OCI-LY3 (cell line): Measurements from ENCODE around the gene MMS22L.

Experiments
- H2AFZ ChIP-seq: fragments of 200-600, 300-600 bp; shearing (Covaris generic); 2 replicates; pipeline ENCODE4 v1.6.0; 2014; ENCODE audit warnings: antibody characterized with exemption, low read depth, low read length
- H3K27ac ChIP-seq: fragments of 200-600, 300-600 bp; sonication (generic); 2 replicates; pipeline ENCODE4 v1.5.1; 2014; ENCODE audit warnings: mild to moderate bottlenecking, low read length, moderate library complexity, mixed read lengths
- H3K27me3 ChIP-seq: fragments of 200-600, 300-600 bp; sonication (generic); 2 replicates; pipeline ENCODE4 v1.6.1; 2014; ENCODE audit warnings: low read depth, low read length, mixed read lengths
- H3K36me3 ChIP-seq: fragments of 200-600, 300-600 bp; sonication (generic); replicated peaks from 2 replicates; pipeline ENCODE3; 2014; ENCODE audit warnings: low read depth, low read length, mixed read lengths
- H3K4me1 ChIP-seq: fragments of 300-600, 200-600 bp; sonication (generic); 2 replicates; pipeline ENCODE4 v1.6.1; 2014; ENCODE audit warnings: low read length, mixed read lengths
- H3K4me2 ChIP-seq: fragments of 200-600, 300-600 bp; sonication (generic); 2 replicates; pipeline ENCODE4 v1.6.1; 2014; ENCODE audit warnings: low read length, mixed read lengths
- H3K4me3 ChIP-seq: fragments of 300-600, 200-600 bp; sonication (generic); 2 replicates; pipeline ENCODE4 v1.5.1; 2014; ENCODE audit warnings: antibody characterized with exemption, mild to moderate bottlenecking, low read length, moderate library complexity
- H3K79me2 ChIP-seq: fragments of 300-600, 200-600 bp; shearing (Covaris generic); 2 replicates; pipeline ENCODE4 v1.6.1; 2014; ENCODE audit warnings: mild to moderate bottlenecking, low read length, mixed read lengths
- H3K9ac ChIP-seq: fragments of 300-600, 200-600 bp; shearing (Covaris generic); 2 replicates; pipeline ENCODE4 v1.6.0; 2014; ENCODE audit warnings: mild to moderate bottlenecking, low read length, moderate library complexity
- H3K9me3 ChIP-seq: fragments of 200-600, 300-600 bp; shearing (Covaris generic); 2 replicates; pipeline ENCODE4 v1.6.1; 2014; ENCODE audit warnings: low read length, mixed read lengths; ENCODE audit not compliant: insufficient read depth
- H4K20me1 ChIP-seq: fragments of 200-600, 300-600 bp; sonication (generic); 2 replicates; pipeline ENCODE4 v1.6.1; 2016; ENCODE audit warnings: low read length, mixed read lengths; ENCODE audit not compliant: insufficient read depth
- EZH2phosphoT487 ChIP-seq: fragments of 200-600 bp; shearing (Covaris generic); IDR thresholded peaks from 2 replicates; pipeline ENCODE4 v1.6.1; 2018; ENCODE audit warnings: antibody characterized with exemption, mixed run types, low read depth
- TF ChIP-seq, protein P1 (sequence below): fragments of 200-600, 300-600 bp; sonication (generic); IDR thresholded peaks from 2 replicates; pipeline ENCODE4 v1.5.1; 2014; ENCODE audit warnings: antibody characterized with exemption, low read length, low read depth

MMS22L gene

DNA sequence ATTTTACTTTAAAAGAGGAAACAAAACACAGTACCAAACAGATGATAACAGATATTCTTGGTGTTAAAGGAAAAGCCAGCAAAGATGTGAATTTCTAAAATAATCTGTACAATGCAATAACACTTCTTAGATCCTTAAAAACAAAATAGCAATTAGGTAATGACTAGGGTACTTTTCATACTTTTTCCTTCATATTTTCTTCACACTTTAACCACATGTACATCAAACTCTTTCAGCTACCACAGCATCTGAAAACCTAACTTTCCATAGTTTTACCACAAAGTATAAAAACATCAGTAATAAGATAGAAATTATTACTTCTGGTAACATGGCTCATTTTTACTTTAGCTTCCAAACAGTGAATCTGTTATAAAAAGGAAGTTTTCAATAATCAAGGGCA is 141.3 kb downstream of the MMS22L start:
- H3K27ac ChIP-seq = no peak overlapping the region
- H4K20me1 ChIP-seq = no peaks in the 10 kb centered on the region
- H3K4me2 ChIP-seq = no peak overlapping the region
- H3K9me3 ChIP-seq = no peaks in the 10 kb centered on the region
- H3K9ac ChIP-seq = no peak overlapping the region
- no peak overlapping the region for H3K4me3 ChIP-seq
- H3K4me1 ChIP-seq = peaks cover 6% of the 10 kb centered on the region
- no peaks in the 10 kb centered on the region for H3K79me2 ChIP-seq
- no peaks in the 10 kb centered on the region for H3K27me3 ChIP-seq
- TF ChIP-seq, protein P1, sequence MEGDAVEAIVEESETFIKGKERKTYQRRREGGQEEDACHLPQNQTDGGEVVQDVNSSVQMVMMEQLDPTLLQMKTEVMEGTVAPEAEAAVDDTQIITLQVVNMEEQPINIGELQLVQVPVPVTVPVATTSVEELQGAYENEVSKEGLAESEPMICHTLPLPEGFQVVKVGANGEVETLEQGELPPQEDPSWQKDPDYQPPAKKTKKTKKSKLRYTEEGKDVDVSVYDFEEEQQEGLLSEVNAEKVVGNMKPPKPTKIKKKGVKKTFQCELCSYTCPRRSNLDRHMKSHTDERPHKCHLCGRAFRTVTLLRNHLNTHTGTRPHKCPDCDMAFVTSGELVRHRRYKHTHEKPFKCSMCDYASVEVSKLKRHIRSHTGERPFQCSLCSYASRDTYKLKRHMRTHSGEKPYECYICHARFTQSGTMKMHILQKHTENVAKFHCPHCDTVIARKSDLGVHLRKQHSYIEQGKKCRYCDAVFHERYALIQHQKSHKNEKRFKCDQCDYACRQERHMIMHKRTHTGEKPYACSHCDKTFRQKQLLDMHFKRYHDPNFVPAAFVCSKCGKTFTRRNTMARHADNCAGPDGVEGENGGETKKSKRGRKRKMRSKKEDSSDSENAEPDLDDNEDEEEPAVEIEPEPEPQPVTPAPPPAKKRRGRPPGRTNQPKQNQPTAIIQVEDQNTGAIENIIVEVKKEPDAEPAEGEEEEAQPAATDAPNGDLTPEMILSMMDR = no peak
- TF ChIP-seq EZH2phosphoT487 = no peak
- H3K36me3 ChIP-seq = no peaks in the 10 kb centered on the region
- H2AFZ ChIP-seq = no peak overlapping the region

DNA sequence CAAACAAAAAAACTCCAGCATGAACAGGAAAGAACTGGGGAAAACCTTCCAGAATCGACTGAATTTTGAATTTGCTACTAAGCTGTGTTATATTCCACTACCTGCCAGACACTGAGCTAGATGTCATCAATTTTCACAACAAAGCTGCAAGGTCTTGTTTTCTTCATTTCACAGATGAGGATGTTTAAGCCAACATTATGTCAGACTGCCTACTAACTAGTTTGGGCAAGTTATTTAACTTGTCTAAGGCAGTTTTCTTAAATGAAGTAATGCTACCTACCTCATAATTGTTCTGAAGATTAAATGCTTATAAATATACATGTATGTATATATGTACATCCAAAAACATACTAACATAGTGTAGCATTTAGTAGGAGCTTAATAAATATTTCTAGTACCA is 144.4 kb downstream of the MMS22L start:
- Histone ChIP-seq H3K4me3 (no peak overlapping the region), H3K4me1 (peaks cover 11% of the 10 kb centered on the region), H3K79me2 (no peaks in the 10 kb centered on the region), H2AFZ (no peak overlapping the region), H3K27me3 (no peaks in the 10 kb centered on the region), H4K20me1 (no peaks in the 10 kb centered on the region), H3K9me3 (no peaks in the 10 kb centered on the region), H3K4me2 (no peak overlapping the region), H3K36me3 (no peaks in the 10 kb centered on the region), H3K27ac (no peak overlapping the region), H3K9ac (no peak overlapping the region)
- TF ChIP-seq, protein P1 = no peak
- TF ChIP-seq EZH2phosphoT487 = no peak

DNA sequence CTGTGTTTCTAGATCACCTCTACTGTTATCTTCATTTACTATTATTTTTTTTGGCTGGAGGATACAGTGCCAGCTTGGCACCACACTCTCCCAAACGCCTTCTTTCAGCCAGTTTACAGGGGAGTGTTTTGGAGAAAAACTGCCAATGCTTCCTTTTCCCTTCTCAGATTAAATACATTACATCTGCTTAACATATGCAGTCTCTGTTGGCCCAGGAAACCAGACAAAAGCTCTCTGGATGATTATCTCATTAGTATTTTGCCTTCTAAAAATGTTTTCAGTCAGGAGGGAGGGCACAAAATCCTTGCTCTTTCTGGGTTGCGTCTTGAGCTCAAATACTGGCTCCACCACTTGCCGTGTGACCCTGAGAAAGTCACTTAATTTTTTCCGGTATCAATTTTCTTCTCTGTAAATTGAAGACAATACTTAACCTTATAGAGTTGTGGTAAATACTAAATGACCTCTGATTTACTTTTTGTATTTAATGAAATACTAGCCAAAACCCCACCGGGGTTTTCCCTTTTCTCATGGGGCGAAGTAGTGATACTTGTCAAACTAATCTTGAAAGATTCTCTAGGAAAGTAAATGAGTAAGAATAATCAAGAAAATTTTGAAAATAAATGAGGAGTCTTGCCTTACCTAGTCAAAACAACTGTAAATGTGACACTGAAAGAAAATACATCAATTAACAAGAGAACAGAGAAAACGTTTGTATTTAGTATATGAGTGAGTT is 146.2 kb downstream of the MMS22L start:
- Histone ChIP-seq H3K27me3 (no peaks in the 10 kb centered on the region), H3K79me2 (no peaks in the 10 kb centered on the region), H2AFZ (no peak overlapping the region), H3K9ac (no peak overlapping the region), H3K9me3 (no peaks in the 10 kb centered on the region), H3K4me1 (peaks cover 11% of the 10 kb centered on the region), H3K4me2 (peak overlapping the region; percentile 38), H4K20me1 (no peaks in the 10 kb centered on the region), H3K36me3 (no peaks in the 10 kb centered on the region), H3K27ac (no peak overlapping the region), H3K4me3 (no peak overlapping the region)
- no peak for TF ChIP-seq EZH2phosphoT487
- TF ChIP-seq, protein P1 = no peak

DNA sequence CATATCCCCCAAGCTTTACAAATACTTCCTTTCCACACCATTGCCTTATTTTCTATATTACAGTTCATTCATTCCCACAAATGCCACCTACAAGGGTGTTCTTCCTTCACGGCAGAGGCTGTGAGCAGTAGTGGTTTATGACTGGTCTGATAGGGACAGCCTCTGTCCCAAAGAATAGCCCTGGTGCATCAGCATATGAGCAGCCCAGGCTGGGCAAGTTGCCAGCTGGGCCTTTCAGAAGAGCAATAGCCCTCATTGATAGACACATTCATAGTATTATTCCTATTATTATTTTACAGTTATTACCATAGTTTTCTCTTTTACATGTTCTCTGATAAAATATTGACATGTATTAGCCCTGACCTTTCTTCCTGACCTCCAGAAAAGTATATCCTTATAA is 149.9 kb downstream of the MMS22L start:
- no peak overlapping the region for H3K27ac ChIP-seq
- H4K20me1 ChIP-seq = no peaks in the 10 kb centered on the region
- H3K36me3 ChIP-seq = no peaks in the 10 kb centered on the region
- no peaks in the 10 kb centered on the region for H3K9me3 ChIP-seq
- no peak overlapping the region for H2AFZ ChIP-seq
- H3K9ac ChIP-seq = no peak overlapping the region
- no peak overlapping the region for H3K4me3 ChIP-seq
- no peaks in the 10 kb centered on the region for H3K27me3 ChIP-seq
- TF ChIP-seq, protein P1 = no peak
- no peak for TF ChIP-seq EZH2phosphoT487
- H3K79me2 ChIP-seq = no peaks in the 10 kb centered on the region
- peaks cover 11% of the 10 kb centered on the region for H3K4me1 ChIP-seq
- no peak overlapping the region for H3K4me2 ChIP-seq
